ENCODE data around the gene MYO3B.

DNA sequence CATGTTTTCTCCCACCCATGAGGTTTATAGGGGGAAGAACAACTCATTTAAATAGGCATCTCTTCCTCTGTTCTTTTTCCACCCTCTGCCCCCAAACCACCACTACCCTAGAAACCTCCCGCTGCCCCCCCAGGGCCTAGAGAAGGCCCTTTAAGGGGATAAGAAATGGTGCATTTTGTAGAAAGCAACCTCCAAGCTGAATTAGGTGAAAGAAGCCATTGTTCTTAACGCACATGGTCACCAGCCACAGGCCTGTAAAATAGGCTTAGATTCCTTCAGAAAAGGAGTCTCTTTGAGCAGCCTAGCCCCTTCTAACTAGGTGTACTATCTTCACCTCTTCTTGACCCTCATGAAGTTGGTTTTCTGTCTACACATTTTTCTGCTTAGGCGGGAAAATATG lies 418.6 kb downstream of the MYO3B start:
- no peak for TF ChIP-seq EMX1 (CRISPR knock-in tag; IDR thresholded peaks at IDR 0.05)
- no peak for TF ChIP-seq SMAD4 (CRISPR knock-in tag; IDR thresholded peaks at IDR 0.05)
- TF ChIP-seq, protein P1, sequence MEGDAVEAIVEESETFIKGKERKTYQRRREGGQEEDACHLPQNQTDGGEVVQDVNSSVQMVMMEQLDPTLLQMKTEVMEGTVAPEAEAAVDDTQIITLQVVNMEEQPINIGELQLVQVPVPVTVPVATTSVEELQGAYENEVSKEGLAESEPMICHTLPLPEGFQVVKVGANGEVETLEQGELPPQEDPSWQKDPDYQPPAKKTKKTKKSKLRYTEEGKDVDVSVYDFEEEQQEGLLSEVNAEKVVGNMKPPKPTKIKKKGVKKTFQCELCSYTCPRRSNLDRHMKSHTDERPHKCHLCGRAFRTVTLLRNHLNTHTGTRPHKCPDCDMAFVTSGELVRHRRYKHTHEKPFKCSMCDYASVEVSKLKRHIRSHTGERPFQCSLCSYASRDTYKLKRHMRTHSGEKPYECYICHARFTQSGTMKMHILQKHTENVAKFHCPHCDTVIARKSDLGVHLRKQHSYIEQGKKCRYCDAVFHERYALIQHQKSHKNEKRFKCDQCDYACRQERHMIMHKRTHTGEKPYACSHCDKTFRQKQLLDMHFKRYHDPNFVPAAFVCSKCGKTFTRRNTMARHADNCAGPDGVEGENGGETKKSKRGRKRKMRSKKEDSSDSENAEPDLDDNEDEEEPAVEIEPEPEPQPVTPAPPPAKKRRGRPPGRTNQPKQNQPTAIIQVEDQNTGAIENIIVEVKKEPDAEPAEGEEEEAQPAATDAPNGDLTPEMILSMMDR (IDR thresholded peaks at IDR 0.05): no peak
- TF ChIP-seq, protein P2, sequence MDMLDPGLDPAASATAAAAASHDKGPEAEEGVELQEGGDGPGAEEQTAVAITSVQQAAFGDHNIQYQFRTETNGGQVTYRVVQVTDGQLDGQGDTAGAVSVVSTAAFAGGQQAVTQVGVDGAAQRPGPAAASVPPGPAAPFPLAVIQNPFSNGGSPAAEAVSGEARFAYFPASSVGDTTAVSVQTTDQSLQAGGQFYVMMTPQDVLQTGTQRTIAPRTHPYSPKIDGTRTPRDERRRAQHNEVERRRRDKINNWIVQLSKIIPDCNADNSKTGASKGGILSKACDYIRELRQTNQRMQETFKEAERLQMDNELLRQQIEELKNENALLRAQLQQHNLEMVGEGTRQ (CRISPR knock-in tag; IDR thresholded peaks at IDR 0.05): no peak
- TF ChIP-seq, protein P3, sequence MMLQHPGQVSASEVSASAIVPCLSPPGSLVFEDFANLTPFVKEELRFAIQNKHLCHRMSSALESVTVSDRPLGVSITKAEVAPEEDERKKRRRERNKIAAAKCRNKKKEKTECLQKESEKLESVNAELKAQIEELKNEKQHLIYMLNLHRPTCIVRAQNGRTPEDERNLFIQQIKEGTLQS (CRISPR knock-in tag; conservative IDR thresholded peaks at IDR 0.05): no peak
- TF ChIP-seq, protein P4, sequence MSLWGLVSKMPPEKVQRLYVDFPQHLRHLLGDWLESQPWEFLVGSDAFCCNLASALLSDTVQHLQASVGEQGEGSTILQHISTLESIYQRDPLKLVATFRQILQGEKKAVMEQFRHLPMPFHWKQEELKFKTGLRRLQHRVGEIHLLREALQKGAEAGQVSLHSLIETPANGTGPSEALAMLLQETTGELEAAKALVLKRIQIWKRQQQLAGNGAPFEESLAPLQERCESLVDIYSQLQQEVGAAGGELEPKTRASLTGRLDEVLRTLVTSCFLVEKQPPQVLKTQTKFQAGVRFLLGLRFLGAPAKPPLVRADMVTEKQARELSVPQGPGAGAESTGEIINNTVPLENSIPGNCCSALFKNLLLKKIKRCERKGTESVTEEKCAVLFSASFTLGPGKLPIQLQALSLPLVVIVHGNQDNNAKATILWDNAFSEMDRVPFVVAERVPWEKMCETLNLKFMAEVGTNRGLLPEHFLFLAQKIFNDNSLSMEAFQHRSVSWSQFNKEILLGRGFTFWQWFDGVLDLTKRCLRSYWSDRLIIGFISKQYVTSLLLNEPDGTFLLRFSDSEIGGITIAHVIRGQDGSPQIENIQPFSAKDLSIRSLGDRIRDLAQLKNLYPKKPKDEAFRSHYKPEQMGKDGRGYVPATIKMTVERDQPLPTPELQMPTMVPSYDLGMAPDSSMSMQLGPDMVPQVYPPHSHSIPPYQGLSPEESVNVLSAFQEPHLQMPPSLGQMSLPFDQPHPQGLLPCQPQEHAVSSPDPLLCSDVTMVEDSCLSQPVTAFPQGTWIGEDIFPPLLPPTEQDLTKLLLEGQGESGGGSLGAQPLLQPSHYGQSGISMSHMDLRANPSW (CRISPR knock-in tag; conservative IDR thresholded peaks at IDR 0.05; ENCODE audit: low read depth): no peak
- TF ChIP-seq, protein P5, sequence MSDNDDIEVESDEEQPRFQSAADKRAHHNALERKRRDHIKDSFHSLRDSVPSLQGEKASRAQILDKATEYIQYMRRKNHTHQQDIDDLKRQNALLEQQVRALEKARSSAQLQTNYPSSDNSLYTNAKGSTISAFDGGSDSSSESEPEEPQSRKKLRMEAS (CRISPR knock-in tag; IDR thresholded peaks at IDR 0.05): no peak
- no peak for TF ChIP-seq ELF4 (CRISPR knock-in tag; IDR thresholded peaks at IDR 0.05; ENCODE audit: low read depth)

Measured in WTC11 (cell line).